Fibroblast of lung (primary cell): ENCODE measurements around the gene SLC1A7. TPM values are rescaled to one million over a fixed set of nuclear protein-coding genes. Genes with fewer than 3 reads are reported as not detected.

Experiments
- DNase-seq, 2 donors: peaks; one replicate each; pipeline versions ENCODE4 v3.0.0 to v3.0.0-alpha.2; 2010; ENCODE audit warnings: low read depth in 2 of 2
- H2AFZ ChIP-seq: 2 replicates; pipeline ENCODE4 v1.5.1; 2012; ENCODE audit warnings: low read length, control low read depth, inconsistent platforms
- H3K27ac ChIP-seq: 2 replicates; pipeline ENCODE4 v1.5.1; 2011; ENCODE audit warnings: low read length, control low read depth; ENCODE audit not compliant: insufficient read depth
- H3K27me3 ChIP-seq: 2 replicates; pipeline ENCODE4 v1.5.1; 2011; ENCODE audit warnings: mild to moderate bottlenecking, low read length; ENCODE audit not compliant: control insufficient read depth, insufficient read depth
- H3K36me3 ChIP-seq: 2 replicates; pipeline ENCODE4 v1.5.1; 2011; ENCODE audit warnings: low read length; ENCODE audit not compliant: control insufficient read depth, insufficient read depth
- H3K4me1 ChIP-seq: 2 replicates; pipeline ENCODE4 v1.5.1; 2011; ENCODE audit warnings: low read length; ENCODE audit not compliant: control insufficient read depth, insufficient read depth; ENCODE audit errors: extremely low read depth
- H3K4me2 ChIP-seq: 2 replicates; pipeline ENCODE4 v1.5.1; 2011; ENCODE audit warnings: low read length, control low read depth; ENCODE audit not compliant: insufficient read depth; ENCODE audit errors: extremely low read depth
- H3K4me3 ChIP-seq, 4 experiments: fragments of 200-600 bp in 1 of 4; sonication (generic) in 1 of 4; replicated peaks in 1 of 4; 2 replicates each; pipeline ENCODE4 v1.5.1; 2011 to 2016; ENCODE audit warnings: low read length in 4 of 4, low read depth in 3 of 4, mild to moderate bottlenecking in 3 of 4, control low read depth in 2 of 4, inconsistent platforms in 1 of 4, mixed read lengths in 1 of 4; ENCODE audit not compliant: insufficient read depth in 1 of 4; ENCODE audit errors: control extremely low read depth in 1 of 4
- H3K79me2 ChIP-seq: 2 replicates; pipeline ENCODE4 v1.5.1; 2012; ENCODE audit warnings: mild to moderate bottlenecking, low read length, inconsistent platforms; ENCODE audit not compliant: control insufficient read depth, insufficient read depth
- H3K9ac ChIP-seq: 2 replicates; pipeline ENCODE4 v1.5.1; 2011; ENCODE audit warnings: mild to moderate bottlenecking, low read length, control low read depth; ENCODE audit not compliant: insufficient read depth
- H3K9me3 ChIP-seq: 2 replicates; pipeline ENCODE4 v1.5.1; 2012; ENCODE audit warnings: low read depth, low read length; ENCODE audit not compliant: control insufficient read depth, insufficient read depth
- H4K20me1 ChIP-seq: 2 replicates; pipeline ENCODE4 v1.5.1; 2011; ENCODE audit warnings: low read length; ENCODE audit not compliant: control insufficient read depth, insufficient read depth; ENCODE audit errors: extremely low read depth
- CTCF ChIP-seq, 2 donors: IDR thresholded peaks in 1 of 2; conservative IDR thresholded peaks in 1 of 2; 1 replicate in 1 of 2; 2 replicates in 1 of 2; pipeline ENCODE4 v1.5.1; 2011 to 2012; ENCODE audit warnings: low read length in 2 of 2, control low read depth in 1 of 2, inconsistent platforms in 1 of 2, low read depth in 1 of 2, mild to moderate bottlenecking in 1 of 2
- EZH2 ChIP-seq: IDR thresholded peaks from 2 replicates; pipeline ENCODE4 v1.5.1; 2012; ENCODE audit warnings: low read length, control low read depth, mild to moderate bottlenecking; ENCODE audit errors: missing control alignments
- polyA plus RNA-seq, 2 donors: library from polyadenylated mRNA; depleted of rRNA in 1 of 2; stranded (reverse) in 1 of 2; unstranded in 1 of 2; fragments of >200 nt; gene quantifications; 2 replicates each; pipeline ENCODE4 v1.2.1, GENCODE V29; 2011 to 2012; ENCODE audit warnings: missing spikeins in 1 of 2
- total RNA-seq: library from RNA; depleted of rRNA; stranded (reverse); fragments of >200 nt; gene quantifications from 2 replicates; pipeline ENCODE4 v1.2.1, GENCODE V29; 2014

SLC1A7 gene
- total and polyA plus RNA-seq, 2 donors (not counting 1 experiment from before 2014, with no cell fraction given): 0.15 to 0.33 TPM

GRCh38 chr1:53070621-53071020 is 71.8 kb downstream of the SLC1A7 start:
- H4K20me1 ChIP-seq: no peaks in the 10 kb centered on the region
- TF ChIP-seq EZH2: no peak
- no peak for TF ChIP-seq CTCF (conservative IDR thresholded peaks at IDR 0.05 in 1 of 2, IDR thresholded peaks at IDR 0.05 in 1 of 2; ENCODE audit: low read depth in 1 of 2, low read length in 2 of 2)
- H3K4me1 ChIP-seq: peaks cover 7% of the 10 kb centered on the region
- H3K27ac ChIP-seq: no peak overlapping the region
- no peak overlapping the region for H3K9ac ChIP-seq
- H3K4me2 ChIP-seq: no peak overlapping the region
- H3K4me3 ChIP-seq: no peak overlapping the region
- no peak for DNase-seq
- H3K79me2 ChIP-seq: no peaks in the 10 kb centered on the region
- no peaks in the 10 kb centered on the region for H3K9me3 ChIP-seq
- H3K36me3 ChIP-seq: peaks cover 10% of the 10 kb centered on the region
- no peak overlapping the region for H2AFZ ChIP-seq
- no peaks in the 10 kb centered on the region for H3K27me3 ChIP-seq

GRCh38 chr1:53069663-53070327 is 72.6 kb downstream of the SLC1A7 start:
- Histone ChIP-seq H3K4me3 (no peak overlapping the region), H3K9me3 (no peaks in the 10 kb centered on the region), H3K4me2 (no peak overlapping the region), H2AFZ (no peak overlapping the region), H3K79me2 (no peaks in the 10 kb centered on the region), H3K27ac (no peak overlapping the region), H3K4me1 (peaks cover 7% of the 10 kb centered on the region), H3K9ac (no peak overlapping the region), H3K36me3 (peaks cover 10% of the 10 kb centered on the region), H3K27me3 (no peaks in the 10 kb centered on the region), H4K20me1 (no peaks in the 10 kb centered on the region)
- no peak for DNase-seq
- TF ChIP-seq CTCF (conservative IDR thresholded peaks at IDR 0.05 in 1 of 2, IDR thresholded peaks at IDR 0.05 in 1 of 2; ENCODE audit: low read depth in 1 of 2, low read length in 2 of 2): no peak
- TF ChIP-seq EZH2: no peak

- no peak overlapping the region for H3K9ac ChIP-seq
- TF ChIP-seq CTCF (conservative IDR thresholded peaks at IDR 0.05 in 1 of 2, IDR thresholded peaks at IDR 0.05 in 1 of 2; ENCODE audit: low read depth in 1 of 2, low read length in 2 of 2) (no peak), EZH2 (no peak)
- H3K27me3 ChIP-seq: no peaks in the 10 kb centered on the region
These were observed 73.2 kb downstream of the SLC1A7 start for GRCh38 chr1:53069265-53069662.

More at GRCh38 chr1:53069265-53069662, 73.2 kb downstream of the SLC1A7 start:
- Histone ChIP-seq H2AFZ (no peak overlapping the region), H3K27ac (no peak overlapping the region), H4K20me1 (no peaks in the 10 kb centered on the region), H3K4me3 (no peak overlapping the region), H3K4me2 (no peak overlapping the region), H3K36me3 (peaks cover 10% of the 10 kb centered on the region), H3K79me2 (no peaks in the 10 kb centered on the region), H3K4me1 (peaks cover 7% of the 10 kb centered on the region), H3K9me3 (no peaks in the 10 kb centered on the region)
- no peak for DNase-seq
